ENCODE results near the gene CDC25B. TPM values are rescaled to one million over a fixed set of nuclear protein-coding genes. Genes with fewer than 3 reads are reported as not detected.

CDC25B gene
- total RNA-seq, 1 experiment from 2014 or later = 66.7 TPM

- Mint-ChIP-seq H3K27me3 (ENCODE audit: insufficient read depth, unreplicated experiment) (no peaks in the 10 kb centered on the region), H3K4me1 (ENCODE audit: low read depth, unreplicated experiment) (peaks cover 8% of the 10 kb centered on the region), H3K9me3 (ENCODE audit: unreplicated experiment) (no peaks in the 10 kb centered on the region), H3K36me3 (ENCODE audit: insufficient read depth, unreplicated experiment) (peaks cover 19% of the 10 kb centered on the region), H3K4me3 (ENCODE audit: unreplicated experiment) (no peak overlapping the region), H3K27ac (ENCODE audit: unreplicated experiment) (no peak overlapping the region)
- TF ChIP-seq CTCF (IDR thresholded peaks at IDR 0.05; ENCODE audit: insufficient read depth in 1 of 2, low read depth in 1 of 2, low read length in 1 of 2, severe bottlenecking in 1 of 2, unreplicated experiment in 1 of 2) = no peak
- ChIA-PET POLR2A (interaction anchor here (0.9 kb wide), 1 partner anchor 19 kb away, joined by 5 read pairs; the partner anchor contains the start of gene ADISSP), CTCF (interaction anchor here (0.5 to 1.9 kb wide), 14 partner anchors 8 to 191 kb away, joined by 3 to 12 read pairs (median 4); partner anchors contain the start of genes ADISSP and AP5S1)
- BruUV-seq (replicated peaks) = no TSS peak
- Histone ChIP-seq H3K4me3 (ENCODE audit: low read depth, low read length) (no peak overlapping the region), H3K36me3 (ENCODE audit: control insufficient read depth, insufficient read depth, low read length) (no peaks in the 10 kb centered on the region), H3K27me3 (replicated peaks; ENCODE audit: control insufficient read depth, insufficient read depth, low read length) (no peaks in the 10 kb centered on the region), H3K4me1 (no peaks in the 10 kb centered on the region), H3K9me3 (no peaks in the 10 kb centered on the region)
- intact Hi-C loops (cut with micrococcal nuclease; ENCODE audit: unreplicated experiment) = loop anchor here (1.0 kb wide), 1 partner anchor 33 kb away; no protein-coding TSS in a partner anchor
- DNase-seq = no peak
Observed at GRCh38 chr20:3749087-3749688, 46.9 kb upstream of the CDC25B start.

GRCh38 chr20:3749689-3750531 lies 46.2 kb upstream of the CDC25B start:
- Mint-ChIP-seq H3K27me3 (ENCODE audit: insufficient read depth, unreplicated experiment) (no peaks in the 10 kb centered on the region), H3K4me1 (ENCODE audit: low read depth, unreplicated experiment) (peaks cover under 1% of the 10 kb centered on the region), H3K27ac (ENCODE audit: unreplicated experiment) (no peak overlapping the region), H3K4me3 (ENCODE audit: unreplicated experiment) (peak overlapping the region; percentile 63), H3K9me3 (ENCODE audit: unreplicated experiment) (no peaks in the 10 kb centered on the region), H3K36me3 (ENCODE audit: insufficient read depth, unreplicated experiment) (peaks cover 19% of the 10 kb centered on the region)
- peak; percentile 57 to 86 for TF ChIP-seq CTCF (IDR thresholded peaks at IDR 0.05; ENCODE audit: insufficient read depth in 1 of 2, low read depth in 1 of 2, low read length in 1 of 2, severe bottlenecking in 1 of 2, unreplicated experiment in 1 of 2)
- intact Hi-C loops (cut with micrococcal nuclease; ENCODE audit: unreplicated experiment) = loop anchor here (1.0 kb wide), 1 partner anchor 34 kb away; no protein-coding TSS in a partner anchor
- Histone ChIP-seq H3K27me3 (replicated peaks; ENCODE audit: control insufficient read depth, insufficient read depth, low read length) (no peaks in the 10 kb centered on the region), H3K9me3 (no peaks in the 10 kb centered on the region), H3K4me3 (ENCODE audit: low read depth, low read length) (peak overlapping the region; percentile 36), H3K36me3 (ENCODE audit: control insufficient read depth, insufficient read depth, low read length) (no peaks in the 10 kb centered on the region), H3K4me1 (no peaks in the 10 kb centered on the region)
- ChIA-PET CTCF (interaction anchor here (0.5 to 1.9 kb wide), 14 partner anchors 8 to 190 kb away, joined by 3 to 12 read pairs (median 4); partner anchors contain the start of genes ADISSP and AP5S1), POLR2A (interaction anchor here (0.9 kb wide), 1 partner anchor 18 kb away, joined by 5 read pairs; the partner anchor contains the start of gene ADISSP)
- peak in 1 of 2 experiments; percentile 74 for DNase-seq
- no TSS peak for BruUV-seq (replicated peaks)

GRCh38 chr20:3751305-3751674 lies 44.8 kb upstream of the CDC25B start:
- DNase-seq = no peak
- Mint-ChIP-seq H3K9me3 (ENCODE audit: unreplicated experiment) (no peaks in the 10 kb centered on the region), H3K4me1 (ENCODE audit: low read depth, unreplicated experiment) (no peaks in the 10 kb centered on the region), H3K4me3 (ENCODE audit: unreplicated experiment) (no peak overlapping the region), H3K27me3 (ENCODE audit: insufficient read depth, unreplicated experiment) (no peaks in the 10 kb centered on the region), H3K36me3 (ENCODE audit: insufficient read depth, unreplicated experiment) (peaks cover 19% of the 10 kb centered on the region), H3K27ac (ENCODE audit: unreplicated experiment) (no peak overlapping the region)
- BruUV-seq (replicated peaks) = no TSS peak
- H3K4me1 ChIP-seq = no peaks in the 10 kb centered on the region
- 0 out of 2 replicates have a peak, but pooled peaks cover 1% of the 10 kb centered on the region for H3K36me3 ChIP-seq (ENCODE audit: control insufficient read depth, insufficient read depth, low read length)
- CTCF ChIA-PET = interaction anchor here (1.1 kb wide), 1 partner anchor 35 kb away, joined by 4 read pairs; no protein-coding TSS in a partner anchor
- TF ChIP-seq CTCF (IDR thresholded peaks at IDR 0.05; ENCODE audit: insufficient read depth in 1 of 2, low read depth in 1 of 2, low read length in 1 of 2, severe bottlenecking in 1 of 2, unreplicated experiment in 1 of 2) = peak in 1 of 2 experiments; percentile 21
- no peak overlapping the region for H3K4me3 ChIP-seq (ENCODE audit: low read depth, low read length)
- no peaks in the 10 kb centered on the region for H3K9me3 ChIP-seq
- intact Hi-C loops (cut with micrococcal nuclease; ENCODE audit: unreplicated experiment) = no loop called here
- no peaks in the 10 kb centered on the region for H3K27me3 ChIP-seq (replicated peaks; ENCODE audit: control insufficient read depth, insufficient read depth, low read length)
- POLR2A ChIA-PET = no interaction called here

Data from Caco-2 (cell line).